ENCODE measurements around the gene TMTC2. TPM values are rescaled to one million over a fixed set of nuclear protein-coding genes. Genes with fewer than 3 reads are reported as not detected.

The TMTC2 gene
- total RNA-seq, 4 donors from 2014 or later, result 6.5 to 11.3 (median 8.9) TPM

DNA sequence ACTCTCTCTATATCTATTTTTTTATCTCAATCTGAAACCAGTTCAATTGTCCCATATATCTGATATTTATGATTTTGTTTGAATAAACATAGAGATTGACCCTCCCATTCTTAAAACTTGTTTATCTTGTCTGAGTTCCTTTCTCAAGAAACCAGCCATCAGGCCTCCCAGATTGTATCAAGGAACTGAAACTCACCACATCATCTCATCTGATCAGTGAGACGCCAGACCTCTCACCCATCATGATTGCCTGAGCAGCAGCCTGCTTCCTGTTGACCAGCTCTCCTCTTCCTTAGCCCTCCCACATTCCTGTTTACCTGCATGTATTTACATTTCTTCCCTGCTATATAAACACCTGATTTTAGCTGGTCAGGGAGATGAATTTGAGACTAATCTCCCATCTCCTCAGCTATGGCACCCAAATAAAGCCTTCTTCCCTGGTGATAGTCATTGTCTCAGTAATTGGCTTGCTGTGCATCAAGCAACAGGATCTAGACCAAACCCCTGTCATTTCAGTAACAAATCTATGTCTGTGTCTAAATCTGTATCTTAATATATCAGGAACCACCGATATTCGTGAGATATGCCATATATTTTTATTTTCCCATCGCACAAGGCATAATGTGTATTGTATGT is 323.6 kb downstream of the TMTC2 start:
- TF ChIP-seq, protein P1, sequence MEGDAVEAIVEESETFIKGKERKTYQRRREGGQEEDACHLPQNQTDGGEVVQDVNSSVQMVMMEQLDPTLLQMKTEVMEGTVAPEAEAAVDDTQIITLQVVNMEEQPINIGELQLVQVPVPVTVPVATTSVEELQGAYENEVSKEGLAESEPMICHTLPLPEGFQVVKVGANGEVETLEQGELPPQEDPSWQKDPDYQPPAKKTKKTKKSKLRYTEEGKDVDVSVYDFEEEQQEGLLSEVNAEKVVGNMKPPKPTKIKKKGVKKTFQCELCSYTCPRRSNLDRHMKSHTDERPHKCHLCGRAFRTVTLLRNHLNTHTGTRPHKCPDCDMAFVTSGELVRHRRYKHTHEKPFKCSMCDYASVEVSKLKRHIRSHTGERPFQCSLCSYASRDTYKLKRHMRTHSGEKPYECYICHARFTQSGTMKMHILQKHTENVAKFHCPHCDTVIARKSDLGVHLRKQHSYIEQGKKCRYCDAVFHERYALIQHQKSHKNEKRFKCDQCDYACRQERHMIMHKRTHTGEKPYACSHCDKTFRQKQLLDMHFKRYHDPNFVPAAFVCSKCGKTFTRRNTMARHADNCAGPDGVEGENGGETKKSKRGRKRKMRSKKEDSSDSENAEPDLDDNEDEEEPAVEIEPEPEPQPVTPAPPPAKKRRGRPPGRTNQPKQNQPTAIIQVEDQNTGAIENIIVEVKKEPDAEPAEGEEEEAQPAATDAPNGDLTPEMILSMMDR (IDR thresholded peaks at IDR 0.05; ENCODE audit: low read depth), result no peak

DNA sequence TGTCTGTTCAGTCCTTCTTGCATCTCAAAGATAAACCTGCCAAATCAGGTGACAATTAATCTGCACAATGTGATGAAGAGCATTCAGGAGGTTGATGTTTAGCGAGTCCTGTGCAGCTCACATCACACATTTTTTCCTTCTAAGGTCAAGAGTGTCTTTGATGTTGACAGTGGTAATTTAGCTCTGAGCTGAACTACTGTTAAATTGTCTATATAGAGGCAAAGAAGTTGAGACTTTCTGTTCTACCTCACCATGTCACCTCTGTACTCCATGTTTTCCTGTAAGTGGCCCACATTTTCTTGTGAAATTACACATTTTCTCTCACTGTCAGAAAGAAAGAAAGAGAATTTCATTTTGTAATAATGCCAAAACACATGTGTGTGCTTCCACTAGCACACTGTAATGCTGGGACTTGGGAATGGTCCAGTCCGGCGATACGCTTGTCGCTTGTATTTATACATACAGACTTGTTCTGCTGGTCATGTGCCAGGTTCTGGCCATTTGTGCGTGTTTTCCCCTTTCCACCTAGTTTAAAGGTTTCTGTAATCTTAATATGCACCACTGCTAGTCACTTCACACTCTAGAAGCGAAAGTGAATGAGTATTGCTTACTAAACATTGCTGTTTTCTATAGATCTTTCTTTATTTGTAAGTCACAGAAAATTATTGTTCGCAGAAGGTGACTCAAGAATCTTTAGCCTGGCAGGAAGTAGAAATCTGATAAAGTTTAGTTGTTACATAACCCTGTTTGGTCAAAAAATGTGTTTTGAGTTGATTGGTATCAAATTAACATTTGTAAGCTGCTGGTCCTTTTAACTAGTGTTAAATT is 328.9 kb downstream of the TMTC2 start:
- TF ChIP-seq, protein P1 (IDR thresholded peaks at IDR 0.05; ENCODE audit: low read depth), result no peak

DNA sequence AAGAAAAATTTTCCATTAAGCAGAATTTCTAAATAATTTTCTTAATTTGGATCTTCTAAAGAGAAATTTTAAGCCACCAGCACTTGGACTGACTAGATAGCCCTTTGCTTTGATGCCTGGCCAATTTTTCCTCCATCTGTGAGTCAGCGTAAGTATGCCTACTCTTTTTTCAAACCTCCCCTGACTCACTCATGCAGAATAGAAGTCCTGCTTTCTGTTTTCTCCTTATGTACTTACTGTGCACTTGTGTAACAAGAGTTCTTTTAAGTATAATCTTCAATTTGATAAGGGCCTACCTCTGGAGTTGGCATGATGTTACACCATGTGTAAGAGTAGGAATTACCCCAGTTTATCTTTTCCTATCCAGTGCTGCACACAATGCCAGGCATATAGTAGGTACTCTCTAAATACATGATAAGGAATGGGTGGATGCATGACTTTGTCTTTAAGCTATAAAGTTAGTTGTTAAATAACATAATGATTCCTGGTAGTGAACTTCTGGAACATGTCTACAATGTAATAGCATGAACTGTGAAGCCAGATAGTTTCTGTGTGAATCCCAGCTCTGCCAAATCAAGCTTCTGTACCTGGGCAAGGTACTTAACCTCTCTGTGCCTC is 329.6 kb downstream of the TMTC2 start:
- TF ChIP-seq, protein P1 (IDR thresholded peaks at IDR 0.05; ENCODE audit: low read depth), result no peak

DNA sequence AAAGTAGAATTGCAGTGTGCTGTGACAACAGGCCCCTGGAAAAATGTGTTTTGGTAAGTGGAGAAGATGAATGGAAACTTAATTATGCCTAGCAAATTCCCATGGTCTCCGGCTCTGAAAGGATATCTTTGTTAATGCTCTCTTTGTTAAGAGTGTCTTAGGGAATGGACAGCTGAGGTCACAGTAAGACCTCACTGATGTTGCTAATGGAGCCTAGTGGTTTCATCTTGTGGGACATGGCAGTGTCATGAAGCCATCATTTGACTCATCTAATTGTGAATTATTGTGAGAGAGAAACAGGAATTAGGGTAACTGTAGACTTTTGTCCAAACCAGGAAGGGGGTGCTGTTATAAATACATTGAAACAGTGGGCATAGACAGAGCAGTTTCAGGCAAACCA is 330.3 kb downstream of the TMTC2 start:
- TF ChIP-seq, protein P1 (IDR thresholded peaks at IDR 0.05; ENCODE audit: low read depth), result no peak

DNA sequence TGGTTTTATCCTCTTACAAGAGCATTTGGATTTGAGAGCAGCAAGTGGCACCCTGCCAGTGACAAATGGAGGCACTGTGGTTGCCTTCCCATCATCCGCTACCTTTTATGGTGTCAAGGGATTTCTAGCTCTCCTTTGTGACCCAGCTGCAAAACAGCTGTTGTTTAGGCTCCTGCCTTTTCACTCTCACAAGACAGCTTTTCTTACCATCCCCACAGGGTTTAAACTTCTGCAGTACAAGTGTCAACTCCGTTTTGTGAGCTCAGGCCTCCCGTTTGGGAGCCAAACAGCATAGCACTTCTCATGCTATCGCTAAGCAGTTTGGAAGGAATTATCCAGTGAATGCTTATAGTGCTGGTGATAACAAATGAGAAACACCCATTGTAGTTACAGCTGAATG is 331.4 kb downstream of the TMTC2 start:
- TF ChIP-seq, protein P1 (IDR thresholded peaks at IDR 0.05; ENCODE audit: low read depth), result no peak

DNA sequence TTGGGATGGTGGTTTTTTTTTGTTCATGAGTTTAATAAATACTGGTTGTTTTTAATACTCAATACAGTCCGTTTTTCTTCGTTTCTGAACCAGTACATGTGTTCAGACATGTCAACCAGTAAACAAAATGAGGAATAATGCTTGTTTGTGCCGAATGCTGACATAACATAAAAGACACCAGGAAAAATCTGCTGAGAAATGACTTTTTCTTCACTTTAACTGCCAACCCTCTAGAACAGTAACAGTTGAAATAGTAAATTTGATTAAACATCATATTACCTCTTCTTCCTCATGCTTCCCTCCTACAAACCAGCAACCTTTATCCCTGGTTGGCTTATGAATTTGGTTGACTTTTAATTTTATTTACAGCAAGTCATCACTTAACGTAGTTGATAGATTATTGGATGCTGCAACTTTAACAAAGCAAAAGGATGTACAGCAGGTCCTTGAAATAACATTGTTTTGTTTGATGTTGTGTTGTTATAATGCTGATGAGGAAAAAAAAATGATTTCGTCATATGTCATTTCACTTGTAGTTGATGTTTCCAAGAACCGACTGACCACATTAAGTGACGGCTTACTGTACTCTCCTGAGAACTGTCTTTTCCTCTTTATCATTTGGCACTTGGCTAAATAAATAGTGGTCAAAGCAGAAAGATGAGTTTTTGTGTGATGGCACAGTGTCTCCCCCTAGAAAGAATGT is 340.5 kb downstream of the TMTC2 start:
- TF ChIP-seq, protein P1 (IDR thresholded peaks at IDR 0.05; ENCODE audit: low read depth), result no peak

Measured in subcutaneous adipose tissue (tissue), 4 donors.